Heart left ventricle (tissue), 16 donors: ENCODE data around the gene NWD2. TPM values are rescaled to one million over a fixed set of nuclear protein-coding genes. Genes with fewer than 3 reads are reported as not detected.
A peak's percentile ranks its signal among the peaks of the same experiment; 100 is the strongest.

Source experiments
- ATAC-seq, 4 donors: fragments of 200-7000 bp; cut with Tn5 transposase; one replicate each; pipeline ENCODE4 v1.9.1; 2020 to 2022; ENCODE audit warnings: moderate library complexity in 4 of 4, mild to moderate bottlenecking in 3 of 4, moderate number of reproducible peaks in 1 of 4
- DNase-seq, 5 donors: peaks; one replicate each; pipeline ENCODE4 v3.0.0-alpha.2; 2020
- H3K27ac ChIP-seq, 12 donors: fragments of 200-600 bp; sonication (generic) in 4 of 12; one replicate each; pipeline versions ENCODE4 v1.5.0 to v1.8.0; 2016 to 2022; ENCODE audit warnings: mild to moderate bottlenecking in 2 of 12
- H3K27me3 ChIP-seq, 9 donors: fragments of 200-600 bp; sonication (generic) in 2 of 9; one replicate each; pipeline versions ENCODE4 v1.5.1 to v1.8.0; 2016 to 2022; ENCODE audit warnings: mild to moderate bottlenecking in 3 of 9
- H3K36me3 ChIP-seq, 9 donors: fragments of 200-600 bp; sonication (generic) in 2 of 9; one replicate each; pipeline versions ENCODE4 v1.5.0 to v1.8.0; 2018 to 2022; ENCODE audit warnings: mild to moderate bottlenecking in 2 of 9
- H3K4me1 ChIP-seq, 12 donors: fragments of 200-600 bp; sonication (generic) in 4 of 12; one replicate each; pipeline versions ENCODE4 v1.5.0 to v1.8.0; 2016 to 2022; ENCODE audit warnings: mild to moderate bottlenecking in 3 of 12
- H3K4me3 ChIP-seq, 12 donors: fragments of 200-600 bp; sonication (generic) in 4 of 12; one replicate each; pipeline versions ENCODE4 v1.5.0 to v1.8.0; 2017 to 2022; ENCODE audit warnings: mild to moderate bottlenecking in 9 of 12, moderate library complexity in 4 of 12
- H3K9me3 ChIP-seq, 12 donors: fragments of 200-600 bp; sonication (generic) in 4 of 12; one replicate each; pipeline versions ENCODE4 v1.5.0 to v1.8.0; 2016 to 2022; ENCODE audit warnings: mild to moderate bottlenecking in 1 of 12
- CTCF ChIP-seq, 12 donors: fragments of 200-600 bp; sonication (generic) in 4 of 12; IDR thresholded peaks; one replicate each; pipeline versions ENCODE4 v1.5.0 to v1.8.0; 2018 to 2022; ENCODE audit warnings: antibody characterized with exemption in 12 of 12, mild to moderate bottlenecking in 5 of 12
- POLR2A ChIP-seq, 2 donors: fragments of 450-650 bp; IDR thresholded peaks; one replicate each; pipeline ENCODE4 v1.6.1; 2017; ENCODE audit warnings: antibody characterized with exemption in 2 of 2, mild to moderate bottlenecking in 2 of 2, moderate library complexity in 2 of 2
- WGBS, 4 donors: extraction: QIAGEN DNeasy Blood & Tissue Kit in 2 of 4; methylation state at CpG; one replicate each; pipeline versions ENCODE4 v1.1.5 to v1.1.7; 2013 to 2018; 5-methylcytosine and 5-hydroxymethylcytosine counted together
- intact Hi-C, 10 donors: fragments of 100-400 bp; cut with DNase I; formaldehyde crosslinking; loops; one replicate each; pipeline versions ENCODE4 v1.11.1 to v1.14.2; 2022
- polyA plus RNA-seq, 2 donors: library from polyadenylated mRNA; stranded (reverse); fragments of 200-250 nt; gene quantifications; one replicate each; pipeline ENCODE4 v1.2.3, GENCODE V29; 2013
- total RNA-seq, 9 donors: library from RNA; depleted of rRNA in 2 of 9; stranded (reverse); fragments of >200 nt in 2 of 9; fragmentation: NEBNext Ultra II Directional in 3 of 9; extraction: Animal tissue kit (Norgen Biotek cat#: 25700) in 3 of 9; gene quantifications; one replicate each; pipeline versions ENCODE4 v1.1.0 to v1.2.4, GENCODE V29; 2016 to 2023
- donor health status: ischemic (EF 13 %, LVEDD 7.1; RV severe dilation, severe dysfunction).
- donor health status: healthy with polysubstance abuse.
- donor health status: DM: no; HTN: yes; CAD: no.
- donor health status: DM: no; HTN: no; CAD: no.
- donor health status: ischemic (EF 25% LVEDD 6.9; RV normal size, moderate dysfunction).
- donor health status: ischemic (EF 25% LVEDD 5.7; RV mildly dilated, moderate dysfunction).
- donor health status: healthy.
- donor health status: DM: yes; HTN: yes; CAD: no.
- donor health status: ischemic (EF 35%, LVEDD 5.7; RV mildly dilated, moderate dysfunction).
- donor health status: nonischemic (EF 11% LVEDD 7.7; RV severe dilation, severe dysfunction).
- donor health status: DM: yes; HTN: yes; CAD: no.
- donor health status: PGD.
- donor health status: ischemic (EF 29% LVEDD 5.4; RV normal size, mild dysfunction).
- donor health status: nonischemic (EF 23%, LVEDD 6.1; RV moderate dilation, normal function).

NWD2 gene
- total and polyA plus RNA-seq, 11 donors, result under 0.01 to 0.16 (median 0.05) TPM; not detected in 5

GRCh38 chr4:37451656-37452055, 207.1 kb downstream of the NWD2 start:
- Histone ChIP-seq H3K36me3 (no peaks in the 10 kb centered on the region), H3K4me3 (no peak overlapping the region), H3K4me1 (peaks cover 0 to 15% (median 6%) of the 10 kb centered on the region in 12 donors), H3K27me3 (peaks cover 6 to 81% (median 21%) of the 10 kb centered on the region in 9 donors), H3K9me3 (no peaks in the 10 kb centered on the region), H3K27ac (no peak overlapping the region)
- intact Hi-C loops, result loop anchor here in 9 of 10 donors (2.0 to 10.0 kb wide), 3 partner anchors 115 to 343 kb away; no protein-coding TSS in a partner anchor
- WGBS, 4 donors, result 55 to 77% (median 68%) methylated on average over 2 of the region's 2 CpGs
- no peak for TF ChIP-seq POLR2A (IDR thresholded peaks at IDR 0.05)
- TF ChIP-seq CTCF (IDR thresholded peaks at IDR 0.05), result no peak
- ATAC-seq (no peak), DNase-seq (no peak)

- H3K9me3 ChIP-seq, result no peaks in the 10 kb centered on the region
- peaks cover 6 to 76% (median 19%) of the 10 kb centered on the region in 9 donors for H3K27me3 ChIP-seq
- intact Hi-C loops, result loop anchor here (1.0 to 10.0 kb wide), 5 partner anchors 113 to 342 kb away; no protein-coding TSS in a partner anchor
- no peak overlapping the region for H3K27ac ChIP-seq
- TF ChIP-seq POLR2A (IDR thresholded peaks at IDR 0.05) (no peak), CTCF (IDR thresholded peaks at IDR 0.05) (peak in 11 of 12 donors; percentile 16 to 58 (median 44))
- no peaks in the 10 kb centered on the region for H3K36me3 ChIP-seq
- DNase-seq (peak in 2 of 5 donors; percentile 9 to 27), ATAC-seq (peak; percentile 55 to 85 (median 66))
- H3K4me1 ChIP-seq, result peaks cover 0 to 15% (median 6%) of the 10 kb centered on the region in 12 donors
- peak overlapping the region in 8 of 12 donors; percentile 45 to 63 (median 53) for H3K4me3 ChIP-seq
- 2 to 3% (median 3%) methylated on average over 3 of the region's 3 CpGs for WGBS, 4 donors
Observed at GRCh38 chr4:37452952-37453280, 208.4 kb downstream of the NWD2 start.

- H3K27ac ChIP-seq, result no peak overlapping the region
- intact Hi-C loops, result loop anchor here (1.0 to 10.0 kb wide), 5 partner anchors 113 to 341 kb away; no protein-coding TSS in a partner anchor
- DNase-seq, result peak in 4 of 5 donors; percentile 18 to 74 (median 42)
- peak; percentile 93 to 98 (median 96) for ATAC-seq
- peak overlapping the region; percentile 26 to 63 (median 48) for H3K4me3 ChIP-seq
- H3K27me3 ChIP-seq, result peaks cover 6 to 73% (median 19%) of the 10 kb centered on the region in 9 donors
- no peaks in the 10 kb centered on the region for H3K9me3 ChIP-seq
- peaks cover 0 to 15% (median 6%) of the 10 kb centered on the region in 12 donors for H3K4me1 ChIP-seq
- TF ChIP-seq CTCF (IDR thresholded peaks at IDR 0.05), result no peak
- no peak for TF ChIP-seq POLR2A (IDR thresholded peaks at IDR 0.05)
- H3K36me3 ChIP-seq, result no peaks in the 10 kb centered on the region
- WGBS, 4 donors, result 1 to 2% (median 1%) methylated on average over 17 to 56 of the region's 56 CpGs
Observed at GRCh38 chr4:37453281-37453998, 208.9 kb downstream of the NWD2 start.
